CD14-positive monocyte (primary cell): ENCODE measurements around the gene GALNS. TPM values are rescaled to one million over a fixed set of nuclear protein-coding genes. Genes with fewer than 3 reads are reported as not detected.

Source experiments
- DNase-seq, 3 donors: peaks; one replicate each; pipeline ENCODE4 v3.0.0-alpha.2; 2011 to 2022
- H2AFZ ChIP-seq: 2 replicates; pipeline ENCODE4 v1.6.0; 2012; ENCODE audit warnings: mild to moderate bottlenecking, low read depth, low read length, inconsistent platforms; ENCODE audit not compliant: insufficient read depth, poor library complexity, severe bottlenecking
- H3K27ac ChIP-seq, 2 donors: 1 replicate in 1 of 2; 2 replicates in 1 of 2; pipeline ENCODE4 v1.5.1; 2012 to 2013; ENCODE audit warnings: low read length in 2 of 2, control low read depth in 1 of 2, inconsistent platforms in 1 of 2, low read depth in 1 of 2, mild to moderate bottlenecking in 1 of 2
- H3K27me3 ChIP-seq, 2 donors: one replicate each; pipeline versions ENCODE4 v1.6.0 to v1.6.1; 2011 to 2013; ENCODE audit warnings: low read length in 2 of 2; ENCODE audit not compliant: control insufficient read depth in 2 of 2, insufficient read depth in 2 of 2
- H3K36me3 ChIP-seq, 2 donors: replicated peaks in 1 of 2; 1 replicate in 1 of 2; 2 replicates in 1 of 2; pipeline versions ENCODE4 v1.5.1 to v1.6.1; 2012 to 2013; ENCODE audit warnings: low read length in 2 of 2, control low read depth in 1 of 2, inconsistent platforms in 1 of 2, mild to moderate bottlenecking in 1 of 2; ENCODE audit not compliant: insufficient read depth in 2 of 2, control insufficient read depth in 1 of 2
- H3K4me1 ChIP-seq, 2 donors: 1 replicate in 1 of 2; 2 replicates in 1 of 2; pipeline versions ENCODE4 v1.5.1 to v1.6.1; 2012 to 2013; ENCODE audit warnings: low read length in 2 of 2, control low read depth in 1 of 2, inconsistent platforms in 1 of 2, mild to moderate bottlenecking in 1 of 2, moderate library complexity in 1 of 2; ENCODE audit not compliant: insufficient read depth in 2 of 2, control insufficient read depth in 1 of 2
- H3K4me2 ChIP-seq: replicated peaks from 2 replicates; pipeline ENCODE3; 2012; ENCODE audit warnings: low read length, moderate library complexity, mild to moderate bottlenecking; ENCODE audit not compliant: poor library complexity, severe bottlenecking; ENCODE audit errors: extremely low read depth
- H3K4me3 ChIP-seq, 3 experiments: fragments of 200-600 bp in 1 of 3; sonication (generic) in 1 of 3; replicated peaks in 1 of 3; 1 replicate in 2 of 3; 2 replicates in 1 of 3; pipeline ENCODE4 v1.5.1; 2011 to 2013; ENCODE audit warnings: low read length in 3 of 3, mild to moderate bottlenecking in 3 of 3, control low read depth in 2 of 3, low read depth in 2 of 3, inconsistent platforms in 1 of 3, moderate library complexity in 1 of 3
- H3K79me2 ChIP-seq: 2 replicates; pipeline ENCODE4 v1.6.0; 2012; ENCODE audit warnings: mild to moderate bottlenecking, control low read depth, inconsistent platforms, low read length, moderate library complexity; ENCODE audit not compliant: insufficient read depth
- H3K9ac ChIP-seq: 2 replicates; pipeline ENCODE4 v1.6.0; 2017; ENCODE audit warnings: low read length, mild to moderate bottlenecking; ENCODE audit not compliant: insufficient read depth, poor library complexity, severe bottlenecking
- H3K9me3 ChIP-seq, 2 donors: replicated peaks in 1 of 2; 1 replicate in 1 of 2; 2 replicates in 1 of 2; pipeline versions ENCODE4 v1.5.1 to v1.6.1; 2012 to 2013; ENCODE audit warnings: low read length in 2 of 2, control low read depth in 1 of 2; ENCODE audit not compliant: control insufficient read depth in 1 of 2, insufficient read depth in 1 of 2
- H4K20me1 ChIP-seq: 2 replicates; pipeline ENCODE4 v1.6.0; 2012; ENCODE audit warnings: mild to moderate bottlenecking, low read length, control low read depth, moderate library complexity; ENCODE audit not compliant: insufficient read depth
- H3K27ac Mint-ChIP-seq, 7 donors: one replicate each; pipeline ENCODE4 v1.8.0; 2020; ENCODE audit warnings: mild to moderate bottlenecking in 7 of 7, mixed read lengths in 7 of 7, moderate library complexity in 6 of 7, inconsistent platforms in 2 of 7
- H3K27me3 Mint-ChIP-seq, 3 donors: one replicate each; pipeline ENCODE4 v1.8.0; 2021 to 2022; ENCODE audit warnings: low read depth in 3 of 3, mild to moderate bottlenecking in 3 of 3, mixed read lengths in 3 of 3, moderate library complexity in 3 of 3, inconsistent platforms in 1 of 3
- H3K36me3 Mint-ChIP-seq, 2 donors: one replicate each; pipeline ENCODE4 v1.8.0; 2020; ENCODE audit warnings: mixed read lengths in 2 of 2, inconsistent platforms in 1 of 2, mild to moderate bottlenecking in 1 of 2
- H3K4me1 Mint-ChIP-seq: one replicate; pipeline ENCODE4 v1.8.0; 2020; ENCODE audit warnings: mild to moderate bottlenecking, mixed read lengths
- H3K4me3 Mint-ChIP-seq, 2 donors: one replicate each; pipeline ENCODE4 v1.8.0; 2020; ENCODE audit warnings: mild to moderate bottlenecking in 2 of 2, mixed read lengths in 2 of 2, moderate library complexity in 1 of 2
- H3K9me3 Mint-ChIP-seq, 7 donors: one replicate each; pipeline ENCODE4 v1.8.0; 2020 to 2022; ENCODE audit warnings: mixed read lengths in 7 of 7, mild to moderate bottlenecking in 6 of 7, moderate library complexity in 6 of 7, inconsistent platforms in 2 of 7
- CTCF ChIP-seq: fragments of 200-600 bp; IDR thresholded peaks from one replicate; pipeline ENCODE4 v1.8.0; 2022; ENCODE audit warnings: antibody characterized with exemption, mild to moderate bottlenecking
- WGBS: methylation state at CpG from one replicate; pipeline ENCODE4 v1.1.5; 2013; ENCODE audit warnings: missing lambda C conversion rate; ENCODE audit not compliant: insufficient coverage; 5-methylcytosine and 5-hydroxymethylcytosine counted together
- intact Hi-C, 2 donors: fragments of 100-400 bp; cut with micrococcal nuclease; formaldehyde crosslinking; loops; one replicate each; pipeline versions ENCODE4 v1.15.0 to v1.15.1; 2023
- polyA plus RNA-seq, 3 donors: library from polyadenylated mRNA; depleted of rRNA in 1 of 3; unstranded in 2 of 3; stranded (reverse) in 1 of 3; fragments of 300-500 nt in 2 of 3; fragments of >200 nt in 1 of 3; fragmentation: Illumina TruSeq in 2 of 3; gene quantifications; 1 replicate in 2 of 3; 2 replicates in 1 of 3; pipeline ENCODE4 v1.2.3, GENCODE V29; 2012 to 2021

GALNS gene
- polyA plus RNA-seq, 3 donors: 20.2 to 34.4 (median 32.2) TPM

- Mint-ChIP-seq H3K27me3 (no peaks in the 10 kb centered on the region), H3K36me3 (peaks cover 28 to 50% of the 10 kb centered on the region in 2 donors), H3K9me3 (no peaks in the 10 kb centered on the region), H3K4me1 (no peaks in the 10 kb centered on the region), H3K27ac (no peak overlapping the region), H3K4me3 (no peak overlapping the region)
- Histone ChIP-seq H3K9ac (no peak overlapping the region), H3K79me2 (no peaks in the 10 kb centered on the region), H3K4me3 (no peak overlapping the region), H3K4me1 (no peaks in the 10 kb centered on the region), H3K27me3 (no peaks in the 10 kb centered on the region), H2AFZ (no peak overlapping the region), H3K36me3 (peaks cover 36 to 50% of the 10 kb centered on the region in 2 donors), H3K4me2 (no peak overlapping the region), H4K20me1 (peaks cover 14% of the 10 kb centered on the region), H3K27ac (no peak overlapping the region), H3K9me3 (no peaks in the 10 kb centered on the region)
- no peak for TF ChIP-seq CTCF
- intact Hi-C loops: no loop called here
- WGBS: 95% methylated on average over 6 of the region's 13 CpGs
- DNase-seq: no peak
These were observed 24.9 kb downstream of the GALNS start for GRCh38 chr16:88831838-88832237.

GRCh38 chr16:88830783-88831182, 26.0 kb downstream of the GALNS start:
- Histone ChIP-seq H3K4me1 (no peaks in the 10 kb centered on the region), H3K9ac (no peak overlapping the region), H3K27ac (no peak overlapping the region), H3K4me3 (no peak overlapping the region), H3K9me3 (no peaks in the 10 kb centered on the region), H3K79me2 (no peaks in the 10 kb centered on the region), H3K4me2 (no peak overlapping the region), H3K36me3 (peaks cover 42 to 53% of the 10 kb centered on the region in 2 donors), H4K20me1 (peaks cover 16% of the 10 kb centered on the region), H3K27me3 (no peaks in the 10 kb centered on the region), H2AFZ (no peak overlapping the region)
- H3K4me1 Mint-ChIP-seq: no peaks in the 10 kb centered on the region
- no peaks in the 10 kb centered on the region for H3K27me3 Mint-ChIP-seq
- H3K36me3 Mint-ChIP-seq: peaks cover 28 to 50% of the 10 kb centered on the region in 2 donors
- H3K27ac Mint-ChIP-seq: no peak overlapping the region
- H3K9me3 Mint-ChIP-seq: no peaks in the 10 kb centered on the region
- intact Hi-C loops: no loop called here
- no peak for TF ChIP-seq CTCF
- WGBS: 92% methylated on average over 10 of the region's 14 CpGs
- no peak for DNase-seq
- no peak overlapping the region for H3K4me3 Mint-ChIP-seq
